ENCODE data around the gene DBP. TPM values are rescaled to one million over a fixed set of nuclear protein-coding genes. Genes with fewer than 3 reads are reported as not detected.

Gene DBP
- total RNA-seq, 1 experiment from 2014 or later, result 12.0 TPM

- TF ChIP-seq MXD4 (CRISPR knock-in tag; IDR thresholded peaks at IDR 0.05; ENCODE audit: borderline replicate concordance) (no peak), TCF7 (CRISPR knock-in tag; IDR thresholded peaks at IDR 0.05; ENCODE audit: low read depth) (no peak), TEAD1 (CRISPR knock-in tag; IDR thresholded peaks at IDR 0.05) (peak; percentile 94), ATF3 (CRISPR knock-in tag; conservative IDR thresholded peaks at IDR 0.05) (no peak), ATF6 (CRISPR knock-in tag; IDR thresholded peaks at IDR 0.05) (no peak), PRDM15 (CRISPR knock-in tag; IDR thresholded peaks at IDR 0.05) (no peak), FOXP4 (CRISPR knock-in tag; IDR thresholded peaks at IDR 0.05) (no peak), GTF2I (CRISPR knock-in tag; conservative IDR thresholded peaks at IDR 0.05) (no peak), JAZF1 (CRISPR knock-in tag; IDR thresholded peaks at IDR 0.05) (no peak), CREM (CRISPR knock-in tag; IDR thresholded peaks at IDR 0.05) (no peak), ZNF232 (CRISPR knock-in tag; IDR thresholded peaks at IDR 0.05) (no peak), ZNF281 (CRISPR knock-in tag; IDR thresholded peaks at IDR 0.05) (0 out of 2 replicates have a peak, but pooled peaks have one; percentile 50), NFE2L1 (CRISPR knock-in tag; IDR thresholded peaks at IDR 0.05) (no peak), ZBTB21 (CRISPR knock-in tag; IDR thresholded peaks at IDR 0.05; ENCODE audit: borderline replicate concordance) (no peak), ZNF219 (CRISPR knock-in tag; IDR thresholded peaks at IDR 0.05; ENCODE audit: borderline replicate concordance) (no peak), ZNF396 (CRISPR knock-in tag; IDR thresholded peaks at IDR 0.05; ENCODE audit: borderline replicate concordance) (no peak), USF2 (CRISPR knock-in tag; IDR thresholded peaks at IDR 0.05) (peak; percentile 97), FOXP1 (CRISPR knock-in tag; IDR thresholded peaks at IDR 0.05; ENCODE audit: borderline replicate concordance) (0 out of 2 replicates have a peak, but pooled peaks have one; percentile 21), ZNF121 (CRISPR knock-in tag; IDR thresholded peaks at IDR 0.05) (no peak), ZNF416 (CRISPR knock-in tag; IDR thresholded peaks at IDR 0.05) (no peak), PREB (CRISPR knock-in tag; IDR thresholded peaks at IDR 0.05; ENCODE audit: borderline replicate concordance) (no peak), ZNF317 (CRISPR knock-in tag; IDR thresholded peaks at IDR 0.05; ENCODE audit: borderline replicate concordance, low read depth) (no peak), IRF1 (CRISPR knock-in tag; IDR thresholded peaks at IDR 0.05) (no peak), FOXJ3 (CRISPR knock-in tag; IDR thresholded peaks at IDR 0.05; ENCODE audit: borderline replicate concordance) (no peak), MAX (CRISPR knock-in tag; IDR thresholded peaks at IDR 0.05) (peak; percentile 82)
Measured at GRCh38 chr19:48634424-48635262, 2.5 kb downstream of the DBP start (continued).

Measured in WTC11 (cell line).